Measurements from ENCODE around the gene NCBP3. TPM values are rescaled to one million over a fixed set of nuclear protein-coding genes. Genes with fewer than 3 reads are reported as not detected.

Gene NCBP3
- total and polyA plus RNA-seq, 4 donors = 4.6 to 17.1 (median 8.3) TPM

DNA sequence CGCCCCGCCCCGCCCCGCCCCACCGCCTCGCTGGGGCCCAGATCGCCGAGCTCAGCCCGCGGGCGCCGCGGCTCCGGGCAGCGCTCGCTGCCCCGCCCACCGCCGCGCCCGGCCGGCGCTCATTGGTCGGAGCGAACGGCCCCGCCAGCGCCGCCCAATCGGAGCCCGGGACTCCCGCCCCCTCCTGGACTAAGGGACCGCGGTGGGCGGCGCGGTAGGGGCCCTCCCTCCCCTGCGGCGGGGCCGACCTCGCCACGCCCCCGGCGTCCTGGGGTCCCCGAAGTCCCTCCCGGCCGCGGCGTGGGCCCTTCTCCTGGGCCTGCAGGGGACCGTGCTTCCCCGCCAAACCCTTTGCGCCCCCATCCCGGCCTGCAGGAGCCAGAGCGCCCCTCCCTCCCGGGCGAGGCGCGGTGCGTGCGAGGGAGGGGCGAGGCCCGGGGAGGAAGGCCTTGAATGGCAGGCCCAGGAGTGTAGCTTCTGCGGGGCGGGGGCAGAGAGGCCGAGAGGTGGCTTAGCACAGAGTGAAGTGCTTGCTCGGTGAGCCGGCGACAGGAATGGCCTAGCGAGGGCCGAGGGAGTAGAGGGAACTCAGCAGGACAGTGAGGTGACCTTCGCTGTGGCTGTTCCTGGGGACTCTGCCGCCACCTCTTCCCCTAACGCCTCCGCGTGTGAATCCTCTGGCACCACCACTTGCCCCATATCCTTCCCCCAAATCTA, 47.1 kb upstream of the NCBP3 start, which contains the start of gene CAMKK1:
Gene CAMKK1, minus strand, starts transcription at position 51 of the 717 bp plus-strand sequence. CDS start 7,366 bp downstream, outside the sequence.
- H3K4me1 ChIP-seq (ENCODE audit: control insufficient read depth in 4 of 4, insufficient read depth in 4 of 4, low read length in 3 of 4) = peaks cover 2 to 19% (median 8%) of the 10 kb centered on the region in 4 donors
- H3K36me3 ChIP-seq (ENCODE audit: control insufficient read depth in 4 of 4, insufficient read depth in 3 of 4, low read depth in 1 of 4, low read length in 3 of 4) = no peaks in the 10 kb centered on the region
- no peaks in the 10 kb centered on the region for H3K9me3 ChIP-seq (ENCODE audit: control insufficient read depth in 4 of 4, low read length in 3 of 4)
- peak within 1 kb of the TSS in 2 of 3 donors; percentile 30 to 55 for H3K4me3 ChIP-seq (ENCODE audit: low read depth in 1 of 3, low read length in 3 of 3)
- TF ChIP-seq, protein P1, sequence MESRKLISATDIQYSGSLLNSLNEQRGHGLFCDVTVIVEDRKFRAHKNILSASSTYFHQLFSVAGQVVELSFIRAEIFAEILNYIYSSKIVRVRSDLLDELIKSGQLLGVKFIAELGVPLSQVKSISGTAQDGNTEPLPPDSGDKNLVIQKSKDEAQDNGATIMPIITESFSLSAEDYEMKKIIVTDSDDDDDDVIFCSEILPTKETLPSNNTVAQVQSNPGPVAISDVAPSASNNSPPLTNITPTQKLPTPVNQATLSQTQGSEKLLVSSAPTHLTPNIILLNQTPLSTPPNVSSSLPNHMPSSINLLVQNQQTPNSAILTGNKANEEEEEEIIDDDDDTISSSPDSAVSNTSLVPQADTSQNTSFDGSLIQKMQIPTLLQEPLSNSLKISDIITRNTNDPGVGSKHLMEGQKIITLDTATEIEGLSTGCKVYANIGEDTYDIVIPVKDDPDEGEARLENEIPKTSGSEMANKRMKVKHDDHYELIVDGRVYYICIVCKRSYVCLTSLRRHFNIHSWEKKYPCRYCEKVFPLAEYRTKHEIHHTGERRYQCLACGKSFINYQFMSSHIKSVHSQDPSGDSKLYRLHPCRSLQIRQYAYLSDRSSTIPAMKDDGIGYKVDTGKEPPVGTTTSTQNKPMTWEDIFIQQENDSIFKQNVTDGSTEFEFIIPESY (IDR thresholded peaks at IDR 0.05) = no peak
- TF ChIP-seq HNF4A (conservative IDR thresholded peaks at IDR 0.05) (no peak), RXRA (IDR thresholded peaks at IDR 0.05) (no peak), GABPA (IDR thresholded peaks at IDR 0.05 in 1 of 2, conservative IDR thresholded peaks at IDR 0.05 in 1 of 2) (no peak), RAD21 (IDR thresholded peaks at IDR 0.05) (no peak), HNF4G (IDR thresholded peaks at IDR 0.05) (no peak), JUND (IDR thresholded peaks at IDR 0.05) (no peak), FOXA1 (IDR thresholded peaks at IDR 0.05) (no peak), EGR1 (IDR thresholded peaks at IDR 0.05; ENCODE audit: low read depth in 2 of 2) (no peak), FOXA2 (IDR thresholded peaks at IDR 0.05) (no peak), NR2F2 (IDR thresholded peaks at IDR 0.05) (no peak), YY1 (IDR thresholded peaks at IDR 0.05) (no peak), TAF1 (conservative IDR thresholded peaks at IDR 0.05) (no peak), SP1 (IDR thresholded peaks at IDR 0.05) (no peak)
- TF ChIP-seq, protein P2, sequence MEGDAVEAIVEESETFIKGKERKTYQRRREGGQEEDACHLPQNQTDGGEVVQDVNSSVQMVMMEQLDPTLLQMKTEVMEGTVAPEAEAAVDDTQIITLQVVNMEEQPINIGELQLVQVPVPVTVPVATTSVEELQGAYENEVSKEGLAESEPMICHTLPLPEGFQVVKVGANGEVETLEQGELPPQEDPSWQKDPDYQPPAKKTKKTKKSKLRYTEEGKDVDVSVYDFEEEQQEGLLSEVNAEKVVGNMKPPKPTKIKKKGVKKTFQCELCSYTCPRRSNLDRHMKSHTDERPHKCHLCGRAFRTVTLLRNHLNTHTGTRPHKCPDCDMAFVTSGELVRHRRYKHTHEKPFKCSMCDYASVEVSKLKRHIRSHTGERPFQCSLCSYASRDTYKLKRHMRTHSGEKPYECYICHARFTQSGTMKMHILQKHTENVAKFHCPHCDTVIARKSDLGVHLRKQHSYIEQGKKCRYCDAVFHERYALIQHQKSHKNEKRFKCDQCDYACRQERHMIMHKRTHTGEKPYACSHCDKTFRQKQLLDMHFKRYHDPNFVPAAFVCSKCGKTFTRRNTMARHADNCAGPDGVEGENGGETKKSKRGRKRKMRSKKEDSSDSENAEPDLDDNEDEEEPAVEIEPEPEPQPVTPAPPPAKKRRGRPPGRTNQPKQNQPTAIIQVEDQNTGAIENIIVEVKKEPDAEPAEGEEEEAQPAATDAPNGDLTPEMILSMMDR (IDR thresholded peaks at IDR 0.05; ENCODE audit: low read depth, low read length, missing input control) = no peak
- TF ChIP-seq, protein P3, sequence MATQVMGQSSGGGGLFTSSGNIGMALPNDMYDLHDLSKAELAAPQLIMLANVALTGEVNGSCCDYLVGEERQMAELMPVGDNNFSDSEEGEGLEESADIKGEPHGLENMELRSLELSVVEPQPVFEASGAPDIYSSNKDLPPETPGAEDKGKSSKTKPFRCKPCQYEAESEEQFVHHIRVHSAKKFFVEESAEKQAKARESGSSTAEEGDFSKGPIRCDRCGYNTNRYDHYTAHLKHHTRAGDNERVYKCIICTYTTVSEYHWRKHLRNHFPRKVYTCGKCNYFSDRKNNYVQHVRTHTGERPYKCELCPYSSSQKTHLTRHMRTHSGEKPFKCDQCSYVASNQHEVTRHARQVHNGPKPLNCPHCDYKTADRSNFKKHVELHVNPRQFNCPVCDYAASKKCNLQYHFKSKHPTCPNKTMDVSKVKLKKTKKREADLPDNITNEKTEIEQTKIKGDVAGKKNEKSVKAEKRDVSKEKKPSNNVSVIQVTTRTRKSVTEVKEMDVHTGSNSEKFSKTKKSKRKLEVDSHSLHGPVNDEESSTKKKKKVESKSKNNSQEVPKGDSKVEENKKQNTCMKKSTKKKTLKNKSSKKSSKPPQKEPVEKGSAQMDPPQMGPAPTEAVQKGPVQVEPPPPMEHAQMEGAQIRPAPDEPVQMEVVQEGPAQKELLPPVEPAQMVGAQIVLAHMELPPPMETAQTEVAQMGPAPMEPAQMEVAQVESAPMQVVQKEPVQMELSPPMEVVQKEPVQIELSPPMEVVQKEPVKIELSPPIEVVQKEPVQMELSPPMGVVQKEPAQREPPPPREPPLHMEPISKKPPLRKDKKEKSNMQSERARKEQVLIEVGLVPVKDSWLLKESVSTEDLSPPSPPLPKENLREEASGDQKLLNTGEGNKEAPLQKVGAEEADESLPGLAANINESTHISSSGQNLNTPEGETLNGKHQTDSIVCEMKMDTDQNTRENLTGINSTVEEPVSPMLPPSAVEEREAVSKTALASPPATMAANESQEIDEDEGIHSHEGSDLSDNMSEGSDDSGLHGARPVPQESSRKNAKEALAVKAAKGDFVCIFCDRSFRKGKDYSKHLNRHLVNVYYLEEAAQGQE (IDR thresholded peaks at IDR 0.05) = no peak
- TF ChIP-seq, protein P4, sequence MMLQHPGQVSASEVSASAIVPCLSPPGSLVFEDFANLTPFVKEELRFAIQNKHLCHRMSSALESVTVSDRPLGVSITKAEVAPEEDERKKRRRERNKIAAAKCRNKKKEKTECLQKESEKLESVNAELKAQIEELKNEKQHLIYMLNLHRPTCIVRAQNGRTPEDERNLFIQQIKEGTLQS (IDR thresholded peaks at IDR 0.05) = no peak
- TF ChIP-seq, protein P5, sequence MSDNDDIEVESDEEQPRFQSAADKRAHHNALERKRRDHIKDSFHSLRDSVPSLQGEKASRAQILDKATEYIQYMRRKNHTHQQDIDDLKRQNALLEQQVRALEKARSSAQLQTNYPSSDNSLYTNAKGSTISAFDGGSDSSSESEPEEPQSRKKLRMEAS (IDR thresholded peaks at IDR 0.05) = no peak
- 8% methylated on average over 75 of the region's 75 CpGs for WGBS
- DNase-seq (ENCODE audit: low spot score) = peak; percentile 89
- no peaks in the 10 kb centered on the region for H3K27me3 ChIP-seq (ENCODE audit: control insufficient read depth in 4 of 4, insufficient read depth in 4 of 4, low read length in 3 of 4)
- H3K9ac ChIP-seq (ENCODE audit: low read depth in 1 of 2, low read length in 2 of 2) = no peak within 1 kb of the TSS
- H3K27ac ChIP-seq (ENCODE audit: low read depth in 1 of 2, low read length in 2 of 2) = peak within 1 kb of the TSS; percentile 6 to 62
